ENCODE results near the gene GSG1L.
A peak's percentile ranks its signal among the peaks of the same experiment; 100 is the strongest.

GSG1L gene

DNA sequence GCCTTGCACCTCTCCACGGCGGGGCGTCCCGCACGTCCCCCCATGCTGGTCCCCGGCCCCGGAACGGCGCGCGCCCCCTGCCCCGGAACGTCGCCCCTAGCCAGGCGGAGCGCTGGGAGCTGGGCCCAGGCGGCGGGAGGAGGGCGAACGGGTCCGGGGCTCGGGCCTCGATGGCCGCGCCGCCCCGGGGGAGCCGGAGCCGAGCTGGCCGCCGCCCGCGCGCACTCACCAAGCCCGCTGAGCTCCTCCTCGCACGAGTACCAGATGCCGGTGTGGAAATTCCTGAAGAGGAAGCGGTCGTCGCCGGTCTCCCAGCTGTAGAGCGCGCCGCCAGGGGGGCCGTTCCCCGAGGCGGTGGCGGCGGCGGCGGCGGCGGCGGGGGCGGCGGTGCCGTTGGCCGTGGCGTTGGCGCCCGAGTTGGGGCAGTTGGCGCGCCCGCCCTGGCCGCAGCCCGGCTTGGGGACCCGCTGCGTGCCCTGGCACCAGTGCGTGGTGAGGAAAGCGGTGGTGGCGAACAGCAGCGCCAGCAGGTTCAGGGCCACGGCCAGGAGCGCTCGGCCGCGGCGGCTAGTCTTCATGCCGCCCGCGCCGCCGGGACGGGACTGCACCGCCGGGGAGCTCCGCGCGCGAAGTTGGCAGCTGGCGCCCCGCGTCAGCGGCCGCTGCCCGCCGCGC lies 530 bp downstream of the GSG1L start:
- H3K4me3 Mint-ChIP-seq, result no peak overlapping the region
- DNase-seq (ENCODE audit: low spot score in 2 of 2), result no peak
- H3K27ac Mint-ChIP-seq, result no peak overlapping the region
- H3K9me3 Mint-ChIP-seq, result no peaks in the 10 kb centered on the region
- H3K4me1 Mint-ChIP-seq, result no peaks in the 10 kb centered on the region
- H3K27me3 Mint-ChIP-seq, result peaks cover 37% of the 10 kb centered on the region
- peak; percentile 37 for ATAC-seq (ENCODE audit: low read depth)
- no peaks in the 10 kb centered on the region for H3K36me3 Mint-ChIP-seq

DNA sequence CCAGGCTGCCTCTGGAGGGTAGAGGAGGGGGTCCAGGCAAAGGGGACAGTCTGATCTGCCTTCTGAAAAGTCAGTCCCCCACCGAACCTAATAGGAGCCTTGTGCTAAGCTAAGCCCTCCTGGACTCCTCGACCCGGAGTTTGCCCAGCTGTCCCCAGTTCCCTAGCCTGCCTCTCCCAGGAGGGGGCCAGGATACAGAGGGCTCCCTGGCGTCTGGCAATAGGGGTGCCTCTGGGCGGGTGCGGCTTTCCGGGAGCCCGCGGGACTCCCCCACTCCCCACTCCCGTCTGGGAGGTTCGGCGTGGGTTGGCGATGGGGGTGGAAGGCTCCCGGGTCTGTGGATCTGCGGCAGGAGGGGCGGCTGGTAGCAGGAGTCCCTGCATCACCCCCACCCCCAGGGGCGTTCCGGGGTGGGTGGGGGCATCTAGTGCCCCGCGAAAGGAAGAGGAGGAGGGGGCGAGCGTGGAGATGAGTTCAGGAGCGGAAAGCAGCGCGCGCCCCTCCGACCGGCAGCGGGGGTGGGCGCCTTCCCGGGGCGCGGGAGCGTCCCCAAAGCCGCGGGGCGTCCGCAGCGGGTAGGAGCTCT lies 1.2 kb downstream of the GSG1L start:
- Mint-ChIP-seq H3K9me3 (no peaks in the 10 kb centered on the region), H3K4me1 (no peaks in the 10 kb centered on the region), H3K27me3 (peaks cover 33% of the 10 kb centered on the region), H3K4me3 (peak overlapping the region; percentile 66), H3K36me3 (no peaks in the 10 kb centered on the region), H3K27ac (no peak overlapping the region)
- DNase-seq (ENCODE audit: low spot score in 2 of 2) (no peak), ATAC-seq (ENCODE audit: low read depth) (no peak)

DNA sequence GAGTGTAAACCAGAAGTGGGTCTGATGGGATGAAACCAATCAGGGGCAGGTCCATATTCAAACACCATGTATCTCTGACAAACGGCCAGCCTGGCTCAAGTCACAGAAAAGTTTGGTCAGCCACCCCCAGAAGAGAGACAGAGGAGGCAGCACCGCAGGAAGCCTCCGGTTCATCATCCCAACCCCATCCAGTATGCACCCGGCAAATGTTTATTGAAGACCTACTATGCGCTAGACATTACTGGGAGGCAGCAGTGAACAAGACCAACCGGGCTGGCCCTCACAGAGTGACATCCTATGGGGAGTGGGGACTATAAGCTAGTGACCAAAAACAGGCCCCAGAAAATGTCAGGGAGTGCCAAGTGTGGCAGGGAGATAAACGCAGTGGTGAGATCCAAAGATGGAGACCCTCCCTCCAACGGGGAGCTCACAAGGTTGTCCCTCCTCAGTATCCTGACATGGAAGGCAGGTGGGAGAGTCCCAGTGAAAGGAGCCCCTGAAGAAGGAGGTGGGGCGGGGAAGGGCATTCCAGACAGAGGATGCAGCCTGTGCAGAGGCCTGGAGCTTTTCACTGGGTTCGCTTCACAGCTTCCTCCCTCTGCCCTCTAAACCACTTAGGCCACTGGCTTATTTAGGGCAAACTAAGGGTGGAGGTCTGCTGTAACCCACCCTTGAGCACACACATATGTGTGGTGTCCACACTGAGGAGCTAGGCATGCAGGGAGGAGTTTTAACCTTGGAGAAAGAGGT lies 2.0 kb downstream of the GSG1L start:
- H3K4me1 Mint-ChIP-seq, result no peaks in the 10 kb centered on the region

DNA sequence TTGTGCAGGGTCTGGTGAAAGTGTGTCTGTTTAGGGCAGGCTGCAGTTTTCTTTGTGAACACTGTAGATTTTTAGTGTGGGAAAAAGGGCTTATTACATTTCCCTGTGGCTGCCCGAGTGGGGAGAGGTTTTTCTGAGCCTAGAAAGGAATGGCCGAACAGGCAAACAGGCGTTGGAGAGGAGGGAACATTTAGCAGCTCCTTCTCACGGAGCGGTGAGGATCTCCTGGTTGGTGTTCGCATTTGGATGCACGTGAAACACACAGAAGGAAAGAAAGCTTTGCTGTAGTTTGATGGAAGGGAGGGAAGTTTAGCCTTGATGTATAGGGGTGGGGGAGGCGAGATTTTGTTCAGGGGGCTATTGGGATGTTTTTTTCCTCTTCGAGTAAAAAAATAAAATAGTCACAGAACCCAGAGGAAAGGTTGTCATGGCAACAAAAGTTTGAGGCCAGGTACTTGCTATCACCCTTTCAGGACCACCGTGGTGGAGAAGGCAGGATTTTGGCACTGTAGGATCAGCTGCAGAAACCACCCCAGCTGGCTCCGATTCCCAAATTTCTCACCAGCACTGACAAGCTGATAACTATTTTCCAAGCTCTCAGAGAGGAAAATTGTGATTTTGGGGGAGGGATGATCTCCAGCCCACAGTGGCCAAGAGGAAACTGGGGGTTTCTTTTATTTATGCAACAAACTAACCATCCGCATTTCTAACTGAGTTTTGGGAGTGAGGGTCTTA lies 3.5 kb downstream of the GSG1L start:
- DNase-seq (ENCODE audit: low spot score in 2 of 2), result no peak
- no peak for ATAC-seq (ENCODE audit: low read depth)
- Mint-ChIP-seq H3K4me1 (no peaks in the 10 kb centered on the region), H3K27me3 (peaks cover 26% of the 10 kb centered on the region), H3K4me3 (no peak overlapping the region), H3K9me3 (no peaks in the 10 kb centered on the region), H3K27ac (no peak overlapping the region), H3K36me3 (no peaks in the 10 kb centered on the region)

More for the DNA sequence above, 2.0 kb downstream of the GSG1L start:
- ATAC-seq (ENCODE audit: low read depth) (no peak), DNase-seq (ENCODE audit: low spot score in 2 of 2) (no peak)
- Mint-ChIP-seq H3K36me3 (no peaks in the 10 kb centered on the region), H3K4me3 (no peak overlapping the region), H3K9me3 (no peaks in the 10 kb centered on the region), H3K27ac (no peak overlapping the region), H3K27me3 (peaks cover 33% of the 10 kb centered on the region)

DNA sequence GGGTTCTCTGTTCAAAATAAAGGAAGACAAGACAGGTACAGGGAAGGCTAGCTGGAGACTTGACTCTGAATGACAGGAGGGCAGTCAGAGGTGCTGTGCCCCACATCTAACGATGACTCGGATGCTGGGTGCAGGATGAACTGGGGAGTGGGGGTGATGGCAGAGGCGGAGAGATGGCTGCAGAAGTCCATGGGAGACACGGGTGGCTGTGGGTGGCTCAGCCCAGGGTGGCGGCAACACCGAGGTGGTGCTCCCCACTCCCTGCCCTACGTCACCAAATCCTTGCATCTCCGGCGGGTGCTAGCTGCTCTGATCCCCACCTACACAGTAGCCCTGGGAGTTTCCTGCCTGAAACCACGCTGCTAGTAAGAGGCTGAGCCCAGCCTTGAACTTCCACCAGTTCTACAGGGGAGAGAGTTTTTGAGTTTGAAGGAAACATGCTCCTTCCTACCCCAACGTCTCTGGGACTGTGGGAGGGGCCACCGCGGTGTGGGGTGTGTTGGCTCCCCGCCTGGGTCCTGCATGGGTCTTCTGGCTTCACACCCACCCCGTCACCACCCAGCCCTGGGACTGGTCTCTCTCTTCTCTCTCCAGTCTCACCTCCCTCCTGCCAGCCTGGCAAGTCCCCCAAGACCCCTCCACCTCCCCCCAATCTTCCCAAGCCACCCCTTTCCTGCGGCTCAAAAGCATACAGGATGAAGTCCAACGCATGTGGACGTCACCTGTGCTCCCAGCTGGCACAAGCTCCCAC lies 4.5 kb downstream of the GSG1L start:
- H3K4me1 Mint-ChIP-seq, result no peaks in the 10 kb centered on the region
- H3K27me3 Mint-ChIP-seq, result peaks cover 24% of the 10 kb centered on the region
- H3K36me3 Mint-ChIP-seq, result no peaks in the 10 kb centered on the region
- no peaks in the 10 kb centered on the region for H3K9me3 Mint-ChIP-seq
- no peak for DNase-seq (ENCODE audit: low spot score in 2 of 2)
- no peak overlapping the region for H3K27ac Mint-ChIP-seq
- no peak for ATAC-seq (ENCODE audit: low read depth)
- no peak overlapping the region for H3K4me3 Mint-ChIP-seq

DNA sequence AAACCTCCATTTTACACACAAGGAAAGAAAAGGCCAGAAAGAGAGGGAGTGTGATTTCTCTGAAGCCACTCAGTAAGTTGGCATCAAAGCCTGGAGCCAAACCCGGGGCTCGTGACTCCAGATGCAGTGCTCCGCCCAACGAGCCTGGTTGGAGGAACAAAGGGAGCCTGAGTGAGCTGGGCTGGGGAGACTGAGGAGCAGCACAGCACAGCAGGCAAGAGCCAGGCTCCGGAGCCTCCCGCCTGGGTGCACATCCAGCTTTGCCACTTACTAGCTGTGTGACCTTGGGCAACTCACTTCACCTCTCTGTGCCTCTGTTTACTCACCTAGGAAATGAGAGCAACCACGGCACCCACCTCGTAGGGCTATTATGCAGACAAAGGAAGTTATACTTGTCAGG lies 5.6 kb downstream of the GSG1L start:
- Mint-ChIP-seq H3K4me3 (no peak overlapping the region), H3K27ac (no peak overlapping the region), H3K27me3 (peaks cover 30% of the 10 kb centered on the region), H3K9me3 (no peaks in the 10 kb centered on the region), H3K4me1 (peaks cover 3% of the 10 kb centered on the region), H3K36me3 (no peaks in the 10 kb centered on the region)
- ATAC-seq (ENCODE audit: low read depth) (no peak), DNase-seq (ENCODE audit: low spot score in 2 of 2) (no peak)

DNA sequence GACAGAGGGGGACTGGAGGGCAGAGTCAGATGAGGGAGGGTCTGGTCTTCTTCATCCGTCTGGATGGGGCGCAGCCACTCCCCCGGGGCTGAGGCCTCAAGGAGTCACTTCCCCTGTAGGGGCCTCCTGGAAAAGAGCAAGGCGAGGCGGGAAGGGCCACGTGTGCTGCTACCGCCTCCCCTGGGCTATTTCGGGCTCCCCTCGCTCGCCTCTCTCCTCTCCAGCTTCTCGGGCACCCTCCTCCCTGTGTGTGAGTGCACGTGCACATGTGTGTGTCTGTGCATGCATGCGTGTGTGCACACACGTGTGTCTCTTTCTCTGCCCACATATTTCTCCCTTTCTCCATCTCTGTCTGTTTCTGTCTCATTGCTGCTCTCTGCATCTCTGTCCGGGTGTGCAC lies 10.1 kb downstream of the GSG1L start:
- no peak overlapping the region for H3K27ac Mint-ChIP-seq
- DNase-seq (ENCODE audit: low spot score in 2 of 2) (no peak), ATAC-seq (ENCODE audit: low read depth) (no peak)
- peaks cover 3% of the 10 kb centered on the region for H3K4me1 Mint-ChIP-seq
- H3K4me3 Mint-ChIP-seq, result no peak overlapping the region
- peaks cover 12% of the 10 kb centered on the region for H3K27me3 Mint-ChIP-seq
- H3K9me3 Mint-ChIP-seq, result peaks cover 4% of the 10 kb centered on the region
- peaks cover 3% of the 10 kb centered on the region for H3K36me3 Mint-ChIP-seq

DNA sequence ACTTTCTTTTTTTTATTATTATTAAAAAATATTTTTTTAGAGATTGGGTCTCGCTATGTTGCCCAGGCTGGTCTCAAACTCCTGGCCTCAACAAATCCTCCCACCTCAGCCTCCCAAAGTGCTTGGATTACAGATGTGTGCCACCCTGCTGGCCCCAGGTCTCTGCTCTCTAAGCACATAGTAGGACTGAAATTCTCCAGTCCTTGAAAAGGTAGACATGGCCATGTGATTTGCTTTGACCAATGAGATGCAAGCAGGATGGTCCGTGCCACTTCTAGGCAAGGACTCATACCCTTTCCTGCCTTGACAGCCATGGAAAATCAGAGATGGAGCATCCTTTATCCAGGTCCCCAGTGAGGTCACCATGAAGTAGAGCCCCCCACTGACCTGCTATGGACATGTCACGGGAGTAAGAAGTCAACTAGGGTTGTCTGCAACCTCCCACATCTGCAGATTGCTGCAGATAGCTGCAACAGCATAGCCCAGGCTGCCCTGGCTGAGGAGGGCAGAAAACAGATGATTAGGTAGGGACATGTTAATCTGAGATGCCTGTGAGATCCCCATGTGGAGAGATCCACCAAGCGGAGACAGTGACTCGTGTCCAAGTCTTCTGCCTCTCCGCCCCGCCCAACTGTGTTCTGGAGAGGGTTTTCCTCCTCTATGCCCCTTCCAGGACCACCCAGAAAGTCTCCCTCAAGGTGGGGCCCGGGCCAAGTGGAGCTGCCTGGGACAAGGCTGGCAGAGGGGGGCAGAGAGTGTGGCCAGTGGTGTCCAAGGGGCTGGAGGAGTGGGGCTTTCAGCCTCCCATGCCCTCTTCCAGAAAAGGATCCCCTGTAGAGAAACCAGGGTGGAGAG lies 11.0 kb downstream of the GSG1L start:
- no peak for ATAC-seq (ENCODE audit: low read depth)
- Mint-ChIP-seq H3K4me3 (no peak overlapping the region), H3K27ac (no peak overlapping the region), H3K9me3 (peaks cover 4% of the 10 kb centered on the region), H3K36me3 (peaks cover 3% of the 10 kb centered on the region), H3K4me1 (peaks cover 3% of the 10 kb centered on the region), H3K27me3 (peaks cover 12% of the 10 kb centered on the region)
- DNase-seq (ENCODE audit: low spot score in 2 of 2), result no peak

DNA sequence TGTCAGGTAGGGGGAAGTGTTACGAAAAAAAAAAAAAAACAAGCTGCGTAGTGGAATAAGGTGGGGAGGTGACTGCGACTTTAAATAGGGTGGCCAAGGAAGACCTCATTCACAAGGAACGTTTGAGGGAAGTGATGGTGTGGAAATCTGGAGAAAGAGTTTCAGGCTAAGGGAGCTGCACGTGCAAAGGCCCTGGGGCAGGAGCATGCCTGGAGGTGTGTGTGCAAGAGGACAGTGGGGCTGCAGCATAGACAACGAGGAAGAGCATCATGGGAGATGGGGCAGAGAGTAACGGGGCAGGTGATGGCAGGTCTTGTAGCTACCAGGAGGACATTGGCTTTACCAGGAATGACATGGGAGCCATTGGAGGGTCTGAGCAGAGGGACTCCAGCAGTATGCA lies 12.0 kb downstream of the GSG1L start:
- no peak for DNase-seq (ENCODE audit: low spot score in 2 of 2)
- H3K27ac Mint-ChIP-seq, result no peak overlapping the region
- H3K27me3 Mint-ChIP-seq, result peaks cover 13% of the 10 kb centered on the region
- H3K9me3 Mint-ChIP-seq, result peaks cover 11% of the 10 kb centered on the region
- no peak for ATAC-seq (ENCODE audit: low read depth)
- no peak overlapping the region for H3K4me3 Mint-ChIP-seq
- H3K36me3 Mint-ChIP-seq, result peaks cover 7% of the 10 kb centered on the region
- peaks cover 3% of the 10 kb centered on the region for H3K4me1 Mint-ChIP-seq

DNA sequence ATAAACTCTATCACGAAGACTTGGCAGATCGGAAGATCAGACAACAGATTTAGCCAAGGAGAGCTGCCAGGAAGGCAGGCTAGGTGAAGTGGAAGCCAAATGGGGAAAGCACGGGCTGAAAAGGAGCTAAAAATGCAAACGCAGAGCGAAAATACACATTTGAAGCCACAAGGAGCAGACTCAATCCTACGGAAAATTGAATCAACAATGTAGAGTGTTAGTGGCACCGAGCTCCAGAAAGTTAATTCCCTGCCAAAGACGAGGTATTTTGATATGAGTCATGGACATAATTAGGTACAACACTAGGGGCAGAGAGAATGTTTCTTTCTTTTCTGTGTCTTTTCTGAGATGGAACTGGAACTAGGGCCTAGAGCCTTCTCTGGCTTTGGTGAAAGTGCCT lies 20.7 kb downstream of the GSG1L start:
- no peak for ATAC-seq (ENCODE audit: low read depth)
- Mint-ChIP-seq H3K27me3 (peaks cover 13% of the 10 kb centered on the region), H3K9me3 (peaks cover 7% of the 10 kb centered on the region), H3K4me1 (no peaks in the 10 kb centered on the region), H3K27ac (no peak overlapping the region), H3K4me3 (no peak overlapping the region), H3K36me3 (peaks cover 4% of the 10 kb centered on the region)
- DNase-seq (ENCODE audit: low spot score in 2 of 2), result no peak

DNA sequence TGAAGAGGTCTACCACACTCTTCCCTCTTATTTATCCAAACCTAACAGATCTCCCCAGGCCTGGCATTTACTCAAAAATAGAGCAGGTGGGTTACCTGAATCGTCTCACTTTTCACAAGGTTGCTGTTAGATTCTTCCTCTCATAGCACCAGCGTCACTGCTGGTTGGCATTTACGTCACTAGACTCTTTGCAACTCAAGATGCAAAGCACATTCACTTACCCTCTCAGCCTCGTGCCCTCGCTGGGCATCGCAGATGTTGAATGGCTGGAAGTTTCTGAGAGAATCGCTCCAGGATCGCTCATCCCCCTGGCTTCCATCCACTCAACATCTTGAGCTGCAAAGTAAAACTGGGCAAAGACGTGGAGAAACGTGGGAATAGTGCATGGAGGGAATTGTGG lies 21.9 kb downstream of the GSG1L start:
- no peaks in the 10 kb centered on the region for H3K4me1 Mint-ChIP-seq
- no peak for ATAC-seq (ENCODE audit: low read depth)

DNA sequence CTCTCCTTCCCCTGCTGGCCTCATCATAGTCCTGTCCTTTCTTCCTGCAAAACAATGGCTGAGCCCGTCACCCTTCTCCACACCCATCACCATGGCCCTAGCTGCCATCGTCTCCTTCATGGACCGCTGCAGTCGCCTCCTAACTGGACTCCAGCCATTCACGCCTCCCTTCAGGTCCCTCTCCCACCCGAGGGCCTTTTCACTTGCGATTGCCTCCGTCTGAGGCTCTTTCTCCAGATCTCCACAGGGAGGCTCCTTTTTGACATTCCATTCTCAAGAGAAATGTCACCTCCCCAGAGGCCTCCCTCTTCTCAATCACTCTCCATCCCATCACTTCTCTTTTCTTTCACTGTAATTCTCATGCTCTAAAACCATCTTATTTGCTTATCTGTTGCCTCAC lies 23.5 kb downstream of the GSG1L start:
- H3K4me3 Mint-ChIP-seq, result no peak overlapping the region
- peaks cover 17% of the 10 kb centered on the region for H3K27me3 Mint-ChIP-seq
- ATAC-seq (ENCODE audit: low read depth) (no peak), DNase-seq (ENCODE audit: low spot score in 2 of 2) (no peak)
- H3K9me3 Mint-ChIP-seq, result no peaks in the 10 kb centered on the region
- no peaks in the 10 kb centered on the region for H3K4me1 Mint-ChIP-seq
- no peak overlapping the region for H3K27ac Mint-ChIP-seq
- no peaks in the 10 kb centered on the region for H3K36me3 Mint-ChIP-seq

More for the DNA sequence above, 21.9 kb downstream of the GSG1L start:
- Mint-ChIP-seq H3K4me3 (no peak overlapping the region), H3K9me3 (peaks cover under 1% of the 10 kb centered on the region), H3K27ac (no peak overlapping the region), H3K27me3 (peaks cover 15% of the 10 kb centered on the region), H3K36me3 (peaks cover 1% of the 10 kb centered on the region)
- DNase-seq (ENCODE audit: low spot score in 2 of 2), result no peak

DNA sequence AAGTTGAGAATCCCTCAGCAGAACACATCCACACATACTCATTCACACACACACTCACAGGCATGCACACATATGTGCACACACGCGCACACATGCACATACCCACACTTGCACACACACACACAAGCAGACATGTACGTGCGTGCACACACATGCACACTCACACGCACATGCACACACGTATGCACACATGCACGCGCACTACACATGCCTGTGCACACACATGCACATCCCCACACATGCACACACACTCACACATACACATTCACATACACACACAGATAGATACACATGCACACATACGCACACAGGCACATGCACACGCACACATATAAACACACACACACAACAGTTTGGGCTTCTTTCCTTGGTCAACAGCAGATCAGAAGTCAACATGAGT lies 24.0 kb downstream of the GSG1L start:
- Mint-ChIP-seq H3K4me1 (no peaks in the 10 kb centered on the region), H3K36me3 (no peaks in the 10 kb centered on the region), H3K4me3 (no peak overlapping the region), H3K27ac (no peak overlapping the region), H3K9me3 (no peaks in the 10 kb centered on the region), H3K27me3 (peaks cover 14% of the 10 kb centered on the region)
- no peak for DNase-seq (ENCODE audit: low spot score in 2 of 2)
- no peak for ATAC-seq (ENCODE audit: low read depth)

Measured in memory B cell (primary cell).